ENCODE data around the gene ST6GALNAC4. TPM values are rescaled to one million over a fixed set of nuclear protein-coding genes. Genes with fewer than 3 reads are reported as not detected.

ST6GALNAC4 gene
- total and polyA plus RNA-seq, 3 experiments from 2014 or later, result 28.7 to 43.2 (median 32.9) TPM

- Histone ChIP-seq H3K36me3 (ENCODE audit: insufficient read depth, low read length) (peaks cover 79% of the 10 kb centered on the region), H3K4me3 (ENCODE audit: low read length) (no peak overlapping the region), H3K27ac (ENCODE audit: low read depth, low read length) (no peak overlapping the region), H3K27me3 (ENCODE audit: insufficient read depth, low read length, poor library complexity, severe bottlenecking) (no peaks in the 10 kb centered on the region), H3K9me3 (ENCODE audit: low read length) (no peaks in the 10 kb centered on the region), H3K4me1 (ENCODE audit: insufficient read depth, low read length) (peaks cover 50% of the 10 kb centered on the region)
- H3K4me3 Mint-ChIP-seq, result peak overlapping the region in 1 of 7 donors; percentile 46
- POLR2A ChIA-PET, result no interaction called here
- H3K27ac Mint-ChIP-seq, result peak overlapping the region in 2 of 8 donors; percentile 24 to 38
- H3K4me1 Mint-ChIP-seq, result peaks cover 23 to 54% (median 31%) of the 10 kb centered on the region in 3 donors
- H3K9me3 Mint-ChIP-seq, result no peaks in the 10 kb centered on the region
- CTCF ChIA-PET, result interaction anchor here (0.8 to 27.7 kb wide), 4 partner anchors 9 to 106 kb away, joined by 3 to 485 read pairs (median 3); no protein-coding TSS in a partner anchor
- H3K27me3 Mint-ChIP-seq, result no peaks in the 10 kb centered on the region
- peaks cover 8 to 95% (median 14%) of the 10 kb centered on the region in 3 donors for H3K36me3 Mint-ChIP-seq
- DNase-seq, result no peak
These were observed 29.1 kb upstream of the ST6GALNAC4 start for GRCh38 chr9:127945942-127946341.

GRCh38 chr9:127945338-127945737 lies 28.5 kb upstream of the ST6GALNAC4 start:
- ChIA-PET CTCF (interaction anchor here (1.4 to 27.7 kb wide), 3 partner anchors 8 to 107 kb away, joined by 3 to 485 read pairs (median 63); no protein-coding TSS in a partner anchor), POLR2A (no interaction called here)
- no peak for DNase-seq
- H3K27me3 ChIP-seq (ENCODE audit: insufficient read depth, low read length, poor library complexity, severe bottlenecking), result no peaks in the 10 kb centered on the region
- Mint-ChIP-seq H3K27ac (peak overlapping the region in 2 of 8 donors; percentile 26 to 47), H3K36me3 (peaks cover 8 to 95% (median 18%) of the 10 kb centered on the region in 3 donors), H3K4me1 (peaks cover 18 to 48% (median 26%) of the 10 kb centered on the region in 3 donors), H3K27me3 (no peaks in the 10 kb centered on the region), H3K4me3 (no peak overlapping the region), H3K9me3 (no peaks in the 10 kb centered on the region)
- no peaks in the 10 kb centered on the region for H3K9me3 ChIP-seq (ENCODE audit: low read length)
- H3K4me3 ChIP-seq (ENCODE audit: low read length), result no peak overlapping the region
- peaks cover 44% of the 10 kb centered on the region for H3K4me1 ChIP-seq (ENCODE audit: insufficient read depth, low read length)
- peaks cover 80% of the 10 kb centered on the region for H3K36me3 ChIP-seq (ENCODE audit: insufficient read depth, low read length)
- H3K27ac ChIP-seq (ENCODE audit: low read depth, low read length), result no peak overlapping the region

- H3K27me3 Mint-ChIP-seq, result no peaks in the 10 kb centered on the region
- Histone ChIP-seq H3K4me1 (ENCODE audit: insufficient read depth, low read length) (peaks cover 37% of the 10 kb centered on the region), H3K27ac (ENCODE audit: low read depth, low read length) (no peak overlapping the region), H3K9me3 (ENCODE audit: low read length) (no peaks in the 10 kb centered on the region), H3K4me3 (ENCODE audit: low read length) (no peak overlapping the region), H3K36me3 (ENCODE audit: insufficient read depth, low read length) (peaks cover 80% of the 10 kb centered on the region), H3K27me3 (ENCODE audit: insufficient read depth, low read length, poor library complexity, severe bottlenecking) (no peaks in the 10 kb centered on the region)
- H3K36me3 Mint-ChIP-seq, result peaks cover 8 to 94% (median 19%) of the 10 kb centered on the region in 3 donors
- POLR2A ChIA-PET, result interaction anchor here (1.4 kb wide), 1 partner anchor 86 kb away, joined by 5 read pairs; no protein-coding TSS in a partner anchor
- H3K4me3 Mint-ChIP-seq, result no peak overlapping the region
- peaks cover 16 to 42% (median 21%) of the 10 kb centered on the region in 3 donors for H3K4me1 Mint-ChIP-seq
- CTCF ChIA-PET, result interaction anchor here (1.0 to 27.7 kb wide), 15 partner anchors 9 to 175 kb away, joined by 3 to 485 read pairs (median 8); partner anchors contain the start of genes EEIG1, NAIF1 and PIP5KL1
- no peaks in the 10 kb centered on the region for H3K9me3 Mint-ChIP-seq
- H3K27ac Mint-ChIP-seq, result peak overlapping the region in 3 of 8 donors; percentile 23 to 75 (median 66)
- DNase-seq, result no peak
These were observed 27.9 kb upstream of the ST6GALNAC4 start for GRCh38 chr9:127944586-127945218.

- Mint-ChIP-seq H3K4me1 (peaks cover 15 to 36% (median 21%) of the 10 kb centered on the region in 3 donors), H3K27ac (peak overlapping the region in 7 of 8 donors; percentile 30 to 83 (median 66)), H3K36me3 (peaks cover 8 to 92% (median 19%) of the 10 kb centered on the region in 3 donors), H3K27me3 (no peaks in the 10 kb centered on the region), H3K9me3 (no peaks in the 10 kb centered on the region), H3K4me3 (peak overlapping the region in 3 of 7 donors; percentile 17 to 36 (median 18))
- H3K4me3 ChIP-seq (ENCODE audit: low read length), result no peak overlapping the region
- H3K27ac ChIP-seq (ENCODE audit: low read depth, low read length), result no peak overlapping the region
- H3K9me3 ChIP-seq (ENCODE audit: low read length), result no peaks in the 10 kb centered on the region
- POLR2A ChIA-PET, result interaction anchor here (0.6 to 1.8 kb wide), 7 partner anchors 10 to 87 kb away, joined by 3 to 5 read pairs (median 4); no protein-coding TSS in a partner anchor
- CTCF ChIA-PET, result interaction anchor here (0.7 to 27.7 kb wide), 22 partner anchors 10 to 181 kb away, joined by 3 to 485 read pairs (median 6); partner anchors contain the start of genes EEIG1, NAIF1 and PIP5KL1
- peaks cover 74% of the 10 kb centered on the region for H3K36me3 ChIP-seq (ENCODE audit: insufficient read depth, low read length)
- peak; percentile 62 to 82 (median 66) for DNase-seq
- no peaks in the 10 kb centered on the region for H3K27me3 ChIP-seq (ENCODE audit: insufficient read depth, low read length, poor library complexity, severe bottlenecking)
- peaks cover 32% of the 10 kb centered on the region for H3K4me1 ChIP-seq (ENCODE audit: insufficient read depth, low read length)
These were observed 26.9 kb upstream of the ST6GALNAC4 start for GRCh38 chr9:127943731-127944144.

GRCh38 chr9:127943011-127943662 lies 26.3 kb upstream of the ST6GALNAC4 start:
- no peak overlapping the region for H3K27ac ChIP-seq (ENCODE audit: low read depth, low read length)
- Mint-ChIP-seq H3K4me1 (peaks cover 14 to 37% (median 23%) of the 10 kb centered on the region in 3 donors), H3K9me3 (no peaks in the 10 kb centered on the region), H3K27ac (peak overlapping the region in 7 of 8 donors; percentile 59 to 90 (median 67)), H3K4me3 (peak overlapping the region in 2 of 7 donors; percentile 7 to 40), H3K27me3 (no peaks in the 10 kb centered on the region), H3K36me3 (peaks cover 8 to 86% (median 17%) of the 10 kb centered on the region in 3 donors)
- CTCF ChIA-PET, result interaction anchor here (0.6 to 27.7 kb wide), 34 partner anchors 11 to 182 kb away, joined by 3 to 485 read pairs (median 4); partner anchors contain the start of genes EEIG1, NAIF1 and PIP5KL1
- no peaks in the 10 kb centered on the region for H3K9me3 ChIP-seq (ENCODE audit: low read length)
- H3K4me1 ChIP-seq (ENCODE audit: insufficient read depth, low read length), result peaks cover 28% of the 10 kb centered on the region
- DNase-seq, result no peak
- POLR2A ChIA-PET, result interaction anchor here (0.6 to 1.8 kb wide), 7 partner anchors 11 to 91 kb away, joined by 3 to 5 read pairs (median 5); no protein-coding TSS in a partner anchor
- H3K36me3 ChIP-seq (ENCODE audit: insufficient read depth, low read length), result peaks cover 68% of the 10 kb centered on the region
- no peak overlapping the region for H3K4me3 ChIP-seq (ENCODE audit: low read length)
- H3K27me3 ChIP-seq (ENCODE audit: insufficient read depth, low read length, poor library complexity, severe bottlenecking), result no peaks in the 10 kb centered on the region

GRCh38 chr9:127942216-127943010 lies 25.6 kb upstream of the ST6GALNAC4 start:
- DNase-seq, result peak in 4 of 5 donors; percentile 27 to 68 (median 57)
- Mint-ChIP-seq H3K9me3 (no peaks in the 10 kb centered on the region), H3K27me3 (peaks cover 0 to 5% of the 10 kb centered on the region in 2 donors), H3K27ac (peak overlapping the region in 6 of 8 donors; percentile 59 to 90 (median 68)), H3K4me3 (peak overlapping the region in 2 of 7 donors; percentile 7 to 40), H3K4me1 (peaks cover 19 to 37% (median 29%) of the 10 kb centered on the region in 3 donors), H3K36me3 (peaks cover 8 to 84% (median 17%) of the 10 kb centered on the region in 3 donors)
- Histone ChIP-seq H3K27me3 (ENCODE audit: insufficient read depth, low read length, poor library complexity, severe bottlenecking) (no peaks in the 10 kb centered on the region), H3K36me3 (ENCODE audit: insufficient read depth, low read length) (peaks cover 60% of the 10 kb centered on the region), H3K9me3 (ENCODE audit: low read length) (no peaks in the 10 kb centered on the region), H3K27ac (ENCODE audit: low read depth, low read length) (no peak overlapping the region), H3K4me1 (ENCODE audit: insufficient read depth, low read length) (peaks cover 27% of the 10 kb centered on the region), H3K4me3 (ENCODE audit: low read length) (no peak overlapping the region)
- ChIA-PET CTCF (interaction anchor here (0.6 to 27.7 kb wide), 26 partner anchors 11 to 176 kb away, joined by 3 to 485 read pairs (median 4); partner anchors contain the start of genes EEIG1 and PIP5KL1), POLR2A (interaction anchor here (0.6 to 1.8 kb wide), 4 partner anchors 28 to 143 kb away, joined by 3 to 5 read pairs (median 4); no protein-coding TSS in a partner anchor)

- Mint-ChIP-seq H3K4me3 (no peak overlapping the region), H3K36me3 (peaks cover 8 to 83% (median 17%) of the 10 kb centered on the region in 3 donors), H3K9me3 (no peaks in the 10 kb centered on the region), H3K27ac (peak overlapping the region in 2 of 8 donors; percentile 36 to 74), H3K27me3 (peaks cover 0 to 5% of the 10 kb centered on the region in 2 donors), H3K4me1 (peaks cover 23 to 39% (median 34%) of the 10 kb centered on the region in 3 donors)
- Histone ChIP-seq H3K4me3 (ENCODE audit: low read length) (no peak overlapping the region), H3K4me1 (ENCODE audit: insufficient read depth, low read length) (peaks cover 31% of the 10 kb centered on the region), H3K27ac (ENCODE audit: low read depth, low read length) (no peak overlapping the region), H3K9me3 (ENCODE audit: low read length) (no peaks in the 10 kb centered on the region), H3K36me3 (ENCODE audit: insufficient read depth, low read length) (peaks cover 56% of the 10 kb centered on the region), H3K27me3 (ENCODE audit: insufficient read depth, low read length, poor library complexity, severe bottlenecking) (no peaks in the 10 kb centered on the region)
- POLR2A ChIA-PET, result interaction anchor here (0.6 to 1.7 kb wide), 2 partner anchors 92 to 144 kb away, joined by 3 to 5 read pairs; no protein-coding TSS in a partner anchor
- DNase-seq, result no peak
- CTCF ChIA-PET, result interaction anchor here (0.8 to 27.7 kb wide), 15 partner anchors 12 to 174 kb away, joined by 3 to 485 read pairs (median 4); partner anchors contain the start of gene PIP5KL1
These were observed 25.0 kb upstream of the ST6GALNAC4 start for GRCh38 chr9:127941961-127942215.
